ENCODE data around the gene SLC30A3. TPM values are rescaled to one million over a fixed set of nuclear protein-coding genes. Genes with fewer than 3 reads are reported as not detected.

SLC30A3 gene
- total and polyA plus RNA-seq, 10 of the 15 experiments (the other 5 are each of a cell fraction or from before 2014, with no cell fraction given): 0.23 TPM; not detected in 9

- in situ Hi-C loops (cut with MboI) (loop anchor here (5.0 kb wide), 2 partner anchors 186 to 321 kb away; no protein-coding TSS in a partner anchor), intact Hi-C loops (cut with micrococcal nuclease; ENCODE audit: unreplicated experiment) (loop anchor here (10.0 kb wide), 1 partner anchor 108 kb away; no protein-coding TSS in a partner anchor)
- RAD21 ChIA-PET (ENCODE audit: unreplicated experiment): interaction anchor here (0.7 to 4.1 kb wide), 2 partner anchors 19 to 720 kb away, joined by 3 to 25 read pairs; no protein-coding TSS in a partner anchor
- H3K27me3 ChIP-seq (replicated peaks in 1 of 2; ENCODE audit: control insufficient read depth in 2 of 2, insufficient read depth in 2 of 2, low read length in 1 of 2): peaks cover 0 to 6% of the 10 kb centered on the region in 2 experiments; a peak in 3 of 4 replicates
- H3K4me3 ChIP-seq: no peak overlapping the region
- no peak for ATAC-seq
- no peak for FAIRE-seq
- no peak overlapping the region for H3K27ac ChIP-seq (ENCODE audit: control insufficient read depth, insufficient read depth)
- no peak for DNase-seq (ENCODE audit: low read depth, low spot score)
- CTCF ChIA-PET: interaction anchor here (0.6 to 9.6 kb wide), 9 partner anchors 10 to 183 kb away, joined by 3 to 132 read pairs (median 5); no protein-coding TSS in a partner anchor
- SMC1A ChIA-PET (ENCODE audit: uncharacterized antibody, unreplicated experiment): interaction anchor here (0.6 to 1.3 kb wide), 5 partner anchors 9 to 951 kb away, joined by 3 to 4 read pairs (median 3); no protein-coding TSS in a partner anchor
- POLR2A ChIA-PET: no interaction called here
- no peak overlapping the region for H2AFZ ChIP-seq (ENCODE audit: control insufficient read depth, low read depth, low read length)
- H3K79me2 ChIP-seq (ENCODE audit: control insufficient read depth, insufficient read depth, low read length): no peaks in the 10 kb centered on the region
- H3K9ac ChIP-seq (ENCODE audit: control insufficient read depth, insufficient read depth, low read length): no peak overlapping the region
- BruUV-seq (replicated peaks): no TSS peak
- WGBS (ENCODE audit: insufficient coverage, insufficient replicate concordance, low lambda C conversion rate, missing lambda C conversion rate): 17% methylated on average over 5 of the region's 5 CpGs
- no peaks in the 10 kb centered on the region for H4K20me1 ChIP-seq (ENCODE audit: control insufficient read depth, insufficient read depth)
- TF ChIP-seq NR2F1 (conservative IDR thresholded peaks at IDR 0.05) (no peak), CBX5 (IDR thresholded peaks at IDR 0.05; ENCODE audit: low read depth) (no peak), CTCF (IDR thresholded peaks at IDR 0.05 in 2 of 3, conservative IDR thresholded peaks at IDR 0.05 in 1 of 3; ENCODE audit: control insufficient read depth in 2 of 3, extremely low read depth in 1 of 3, insufficient read depth in 1 of 3, low read depth in 3 of 3, low read length in 3 of 3) (no peak)
- no peaks in the 10 kb centered on the region for H3K4me1 ChIP-seq (ENCODE audit: control insufficient read depth, insufficient read depth, low read length)
- H3K9me3 ChIP-seq (replicated peaks; ENCODE audit: control insufficient read depth, insufficient read depth, low read length): no peaks in the 10 kb centered on the region
- no peaks in the 10 kb centered on the region for H3K36me3 ChIP-seq (ENCODE audit: control insufficient read depth in 2 of 2, insufficient read depth in 2 of 2, low read length in 1 of 2)
- H3K4me2 ChIP-seq (ENCODE audit: control insufficient read depth, insufficient read depth): no peak overlapping the region
Observed at GRCh38 chr2:27282892-27283291, 20.0 kb upstream of the SLC30A3 start.

All from GM12878 (cell line).